Activated CD8-positive, alpha-beta memory T cell treated with anti-CD3 and anti-CD28 coated beads, Interleukin-2, amount 10 ng/mL, durations not matched to agents 7 days and 5 days (primary cell): ENCODE results near the gene ZNF286A. TPM values are rescaled to one million over a fixed set of nuclear protein-coding genes. Genes with fewer than 3 reads are reported as not detected.
"Not testable (repeated sequence)": the region's sequence is repeated elsewhere in the genome, so short reads cannot be mapped to it uniquely, and the experiment has no call there.

Experiments
- ATAC-seq: fragments of 150-1000 bp; cut with Tn5 transposase; one replicate; pipeline ENCODE4 v1.10.0; 2021; ENCODE audit warnings: moderate library complexity
- CTCF ChIA-PET: fragments of 350-600 bp; sonication (Branson Sonifier 250); formaldehyde crosslinking; loops from one replicate; lab custom pipeline; 2021; ENCODE audit warnings: antibody characterized with exemption; lab: Charles Lee
- DNase-seq: peaks from one replicate; pipeline ENCODE4 v3.0.0-alpha.2; 2020
- H3K27ac Mint-ChIP-seq: one replicate; pipeline ENCODE4 v1.8.0; 2021; ENCODE audit warnings: mild to moderate bottlenecking, mixed read lengths
- H3K27me3 Mint-ChIP-seq: one replicate; pipeline ENCODE4 v1.8.0; 2021; ENCODE audit warnings: mixed read lengths
- H3K36me3 Mint-ChIP-seq: one replicate; pipeline ENCODE4 v1.8.0; 2021; ENCODE audit warnings: mild to moderate bottlenecking, mixed read lengths
- H3K4me1 Mint-ChIP-seq: one replicate; pipeline ENCODE4 v1.8.0; 2021; ENCODE audit warnings: mixed read lengths
- H3K4me3 Mint-ChIP-seq: one replicate; pipeline ENCODE4 v1.8.0; 2021; ENCODE audit warnings: mild to moderate bottlenecking, moderate library complexity, mixed read lengths
- H3K9me3 Mint-ChIP-seq: one replicate; pipeline ENCODE4 v1.8.0; 2022; ENCODE audit warnings: low read depth, mixed read lengths
- total RNA-seq, 2 experiments: library from RNA; stranded (reverse); gene quantifications; one replicate each; pipeline ENCODE4 v1.2.3, GENCODE V29; 2021

The ZNF286A gene
- total RNA-seq, 2 experiments from 2014 or later, result 16.9 to 18.9 TPM

GRCh38 chr17:15716601-15717563 is 17.3 kb downstream of the ZNF286A start:
- H3K4me1 Mint-ChIP-seq, H3K4me3 Mint-ChIP-seq, CTCF ChIA-PET, DNase-seq, ATAC-seq, H3K27me3 Mint-ChIP-seq, H3K27ac Mint-ChIP-seq: not testable (repeated sequence)
- peaks cover 28% of the 10 kb centered on the region for H3K36me3 Mint-ChIP-seq
- peaks cover 14% of the 10 kb centered on the region for H3K9me3 Mint-ChIP-seq

GRCh38 chr17:15730535-15730934 is 31.0 kb downstream of the ZNF286A start:
- H3K36me3 Mint-ChIP-seq, result not testable (repeated sequence)

GRCh38 chr17:15731900-15732299 is 32.3 kb downstream of the ZNF286A start, which contains the start of gene TBC1D26:
Gene TBC1D26 (plus strand): TSS chr17:15732283. CDS start chr17:15735349, 3,066 bp downstream.
- H3K4me1 Mint-ChIP-seq, H3K9me3 Mint-ChIP-seq, H3K36me3 Mint-ChIP-seq, DNase-seq, H3K27me3 Mint-ChIP-seq, H3K27ac Mint-ChIP-seq, ATAC-seq, H3K4me3 Mint-ChIP-seq, CTCF ChIA-PET: not testable (repeated sequence)

More at GRCh38 chr17:15730535-15730934, 31.0 kb downstream of the ZNF286A start:
- H3K27ac Mint-ChIP-seq, H3K27me3 Mint-ChIP-seq, DNase-seq, H3K9me3 Mint-ChIP-seq, H3K4me1 Mint-ChIP-seq, CTCF ChIA-PET, ATAC-seq, H3K4me3 Mint-ChIP-seq: not testable (repeated sequence)

DNA sequence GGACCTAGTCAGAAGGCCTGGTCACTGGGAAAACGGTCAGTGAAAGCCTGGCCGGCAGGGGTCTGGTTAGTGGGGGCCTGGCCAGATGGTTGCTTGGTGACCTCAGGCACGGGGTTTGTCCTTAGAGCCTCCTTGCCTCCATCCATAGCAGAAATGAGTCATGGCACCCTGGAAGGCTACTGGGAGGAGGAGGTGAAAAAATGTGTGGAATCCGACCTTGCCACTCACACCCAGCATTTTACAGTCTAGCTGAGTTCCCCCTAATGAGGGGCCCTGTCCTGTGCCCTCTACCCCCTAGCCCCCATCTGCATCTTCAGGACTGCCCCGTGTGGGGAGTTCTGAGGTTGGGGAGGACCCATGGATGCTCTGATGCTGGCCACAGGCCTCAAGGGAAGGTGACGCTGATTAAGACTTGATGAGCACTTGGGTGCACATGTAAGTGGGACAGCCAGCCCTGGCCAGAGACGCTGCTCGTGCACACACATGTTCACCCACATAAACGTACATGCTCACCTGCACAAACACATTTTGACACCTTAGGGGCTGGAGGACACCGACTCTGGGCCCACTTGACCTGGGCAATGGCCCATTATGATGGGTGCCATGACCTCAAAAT is 33.7 kb downstream of the ZNF286A start:
- DNase-seq, CTCF ChIA-PET, H3K27ac Mint-ChIP-seq, H3K9me3 Mint-ChIP-seq, H3K27me3 Mint-ChIP-seq, ATAC-seq, H3K4me3 Mint-ChIP-seq, H3K4me1 Mint-ChIP-seq, H3K36me3 Mint-ChIP-seq: not testable (repeated sequence)

- H3K27me3 Mint-ChIP-seq, DNase-seq, CTCF ChIA-PET, H3K36me3 Mint-ChIP-seq, H3K4me3 Mint-ChIP-seq, H3K27ac Mint-ChIP-seq, H3K9me3 Mint-ChIP-seq, H3K4me1 Mint-ChIP-seq, ATAC-seq: not testable (repeated sequence)
Measured at GRCh38 chr17:15736578-15736977, 37.0 kb downstream of the ZNF286A start.

DNA sequence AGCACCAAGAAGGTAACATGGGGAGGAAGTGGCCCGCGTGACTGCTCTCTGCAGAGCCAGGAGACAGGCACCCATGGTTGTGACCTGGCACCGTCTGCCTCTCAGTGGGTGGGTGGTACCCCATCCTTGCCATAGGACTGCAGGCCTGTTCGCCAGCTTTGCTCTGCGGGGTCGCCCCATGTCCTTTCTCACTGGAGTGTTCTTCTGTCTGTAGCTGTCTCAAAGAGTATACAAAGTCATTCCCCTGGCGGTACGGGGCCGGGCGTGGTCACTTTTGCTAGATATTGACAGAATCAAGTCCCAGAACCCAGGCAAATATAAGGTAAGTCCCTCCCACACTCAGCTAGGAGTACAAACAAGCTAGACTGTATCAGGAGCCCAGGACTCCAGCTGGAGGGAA is 38.5 kb downstream of the ZNF286A start:
- CTCF ChIA-PET, result no interaction called here
- Mint-ChIP-seq H3K9me3 (no peaks in the 10 kb centered on the region), H3K36me3 (no peaks in the 10 kb centered on the region), H3K27ac (no peak overlapping the region), H3K27me3 (peaks cover 5% of the 10 kb centered on the region), H3K4me1 (no peaks in the 10 kb centered on the region), H3K4me3 (no peak overlapping the region)
- ATAC-seq, result no peak
- no peak for DNase-seq

- CTCF ChIA-PET, H3K27me3 Mint-ChIP-seq, H3K27ac Mint-ChIP-seq, H3K36me3 Mint-ChIP-seq, H3K9me3 Mint-ChIP-seq, H3K4me3 Mint-ChIP-seq, DNase-seq, ATAC-seq, H3K4me1 Mint-ChIP-seq: not testable (repeated sequence)
Measured at GRCh38 chr17:15739259-15739658, 39.7 kb downstream of the ZNF286A start.

- H3K36me3 Mint-ChIP-seq, H3K4me1 Mint-ChIP-seq, DNase-seq, H3K4me3 Mint-ChIP-seq, H3K9me3 Mint-ChIP-seq, ATAC-seq, H3K27ac Mint-ChIP-seq, H3K27me3 Mint-ChIP-seq, CTCF ChIA-PET: not testable (repeated sequence)
Measured at GRCh38 chr17:15740041-15740440, 40.5 kb downstream of the ZNF286A start.

DNA sequence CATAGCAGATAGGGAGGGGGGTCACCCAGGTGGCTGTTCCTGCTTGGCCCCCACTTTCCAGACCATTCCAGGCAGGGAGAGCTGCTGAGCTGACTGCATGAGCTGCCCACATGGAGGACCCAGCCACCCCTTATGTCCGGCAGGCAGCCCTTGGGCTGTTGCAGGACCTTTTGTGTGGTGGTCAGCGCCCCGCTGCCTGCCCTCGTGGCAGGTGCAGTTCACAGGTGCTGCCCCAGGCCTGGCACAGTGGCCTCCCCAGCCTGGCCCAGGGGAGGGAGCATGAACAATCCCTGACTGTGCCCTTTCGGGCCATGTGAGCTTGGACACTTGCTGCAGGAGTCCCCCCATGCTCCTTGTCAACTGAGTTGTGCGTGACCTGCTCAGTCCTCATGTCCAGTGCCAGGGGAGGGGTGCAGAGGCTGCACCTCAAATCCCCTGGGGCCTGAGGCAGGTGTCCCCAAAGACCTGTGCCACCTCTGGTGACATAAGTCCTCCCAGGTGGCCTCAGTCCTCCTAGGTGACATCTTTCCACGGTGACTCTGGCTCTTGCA is 41.1 kb downstream of the ZNF286A start:
- H3K36me3 Mint-ChIP-seq, result no peaks in the 10 kb centered on the region
- no peaks in the 10 kb centered on the region for H3K9me3 Mint-ChIP-seq
- CTCF ChIA-PET, result no interaction called here
- DNase-seq (no peak), ATAC-seq (no peak)
- no peak overlapping the region for H3K27ac Mint-ChIP-seq
- H3K4me1 Mint-ChIP-seq, result no peaks in the 10 kb centered on the region
- no peak overlapping the region for H3K4me3 Mint-ChIP-seq
- peaks cover 11% of the 10 kb centered on the region for H3K27me3 Mint-ChIP-seq

- H3K36me3 Mint-ChIP-seq, result no peaks in the 10 kb centered on the region
- no peak for ATAC-seq
Measured at GRCh38 chr17:15741624-15742023, 42.1 kb downstream of the ZNF286A start.

DNA sequence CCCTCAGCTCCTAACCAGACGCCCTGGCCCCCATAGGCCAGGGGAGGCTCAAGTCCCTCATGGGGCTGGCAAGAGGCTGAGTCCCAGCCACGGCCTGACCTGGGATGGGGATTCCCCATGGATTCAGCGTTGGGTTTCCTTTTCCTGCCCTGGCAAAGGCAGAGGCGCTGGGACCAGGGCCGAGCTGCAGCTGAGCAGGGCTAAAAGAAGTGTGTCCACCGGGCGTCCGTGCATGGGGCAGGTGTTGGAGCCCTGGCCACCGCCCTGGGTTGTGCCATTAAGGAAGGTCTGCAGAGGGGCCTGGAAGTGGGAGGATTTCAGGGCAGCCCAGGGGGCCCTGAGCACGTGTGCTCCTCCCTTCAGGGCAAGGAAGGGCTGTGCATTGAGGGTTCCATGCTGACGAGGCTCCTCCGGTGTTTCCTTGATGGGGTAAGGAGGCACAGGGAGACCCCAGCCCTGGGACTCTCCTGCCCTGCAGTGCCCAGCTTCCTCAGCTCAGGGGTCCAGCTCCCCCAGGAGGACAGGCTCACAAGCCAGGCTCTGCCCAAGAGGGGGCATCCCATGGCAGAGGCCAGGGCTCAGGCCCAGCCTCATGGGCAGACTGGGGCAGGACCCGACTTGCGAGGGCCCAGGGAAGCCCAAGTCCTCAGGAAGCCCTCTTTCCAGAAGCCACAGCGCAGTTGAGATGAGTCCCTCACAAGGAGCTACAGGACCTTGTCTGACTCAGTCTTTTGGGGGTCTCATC is 42.7 kb downstream of the ZNF286A start:
- Mint-ChIP-seq H3K27me3 (peaks cover 14% of the 10 kb centered on the region), H3K9me3 (no peaks in the 10 kb centered on the region), H3K4me3 (no peak overlapping the region), H3K27ac (no peak overlapping the region), H3K36me3 (no peaks in the 10 kb centered on the region), H3K4me1 (no peaks in the 10 kb centered on the region)
- CTCF ChIA-PET, result no interaction called here
- DNase-seq, result no peak
- no peak for ATAC-seq

More at GRCh38 chr17:15741624-15742023, 42.1 kb downstream of the ZNF286A start:
- Mint-ChIP-seq H3K27me3 (peaks cover 14% of the 10 kb centered on the region), H3K27ac (no peak overlapping the region), H3K4me1 (no peaks in the 10 kb centered on the region), H3K9me3 (no peaks in the 10 kb centered on the region), H3K4me3 (no peak overlapping the region)
- DNase-seq, result no peak
- CTCF ChIA-PET, result no interaction called here

GRCh38 chr17:15742921-15743320 is 43.4 kb downstream of the ZNF286A start:
- CTCF ChIA-PET, result no interaction called here
- DNase-seq, result no peak
- Mint-ChIP-seq H3K4me1 (no peaks in the 10 kb centered on the region), H3K27me3 (peaks cover 14% of the 10 kb centered on the region), H3K9me3 (no peaks in the 10 kb centered on the region), H3K36me3 (no peaks in the 10 kb centered on the region), H3K27ac (no peak overlapping the region), H3K4me3 (no peak overlapping the region)
- no peak for ATAC-seq

DNA sequence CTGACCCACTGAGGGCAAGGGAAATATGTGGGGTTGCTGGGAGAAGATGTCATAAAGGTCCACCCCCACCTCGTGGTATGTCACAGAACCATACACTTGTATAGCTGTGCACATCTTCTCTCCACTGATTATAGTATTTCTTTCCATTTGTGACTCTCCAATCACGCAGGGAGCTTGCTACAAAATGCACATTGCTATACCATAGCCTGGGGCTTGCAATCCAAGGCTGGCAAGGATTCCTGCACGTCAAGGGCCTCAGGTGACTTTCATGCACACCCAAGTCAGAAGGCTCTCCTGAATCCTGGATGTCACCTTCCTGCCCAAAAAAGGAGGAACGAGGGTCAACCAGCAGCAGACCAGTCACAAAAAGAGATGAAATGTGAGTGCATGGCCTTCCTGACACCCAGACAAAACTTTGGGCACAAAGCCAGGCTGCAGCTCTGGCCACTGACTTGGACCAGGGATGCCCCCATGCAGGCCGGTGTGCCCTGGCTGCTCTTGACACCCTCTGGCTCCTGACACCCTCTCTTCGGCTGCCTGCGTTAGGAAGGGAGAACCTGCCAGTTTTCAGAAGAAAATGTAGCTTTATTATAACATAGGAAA is 44.6 kb downstream of the ZNF286A start:
- Mint-ChIP-seq H3K27me3 (peaks cover 14% of the 10 kb centered on the region), H3K9me3 (no peaks in the 10 kb centered on the region), H3K4me3 (no peak overlapping the region), H3K4me1 (no peaks in the 10 kb centered on the region), H3K36me3 (no peaks in the 10 kb centered on the region), H3K27ac (no peak overlapping the region)
- ATAC-seq (no peak), DNase-seq (no peak)
- CTCF ChIA-PET, result no interaction called here
